NT2/D1 (cell line): ENCODE results near the gene RNF144B.

Source experiments
- SUZ12 ChIP-seq: IDR thresholded peaks from 2 replicates; pipeline ENCODE4 v1.6.1; 2011; ENCODE audit not compliant: insufficient read length, insufficient read depth; ENCODE audit errors: extremely low read depth
- ZNF274 ChIP-seq: IDR thresholded peaks from 2 replicates; pipeline ENCODE4 v1.6.1; 2011; ENCODE audit warnings: mild to moderate bottlenecking, low read depth, low read length

DNA sequence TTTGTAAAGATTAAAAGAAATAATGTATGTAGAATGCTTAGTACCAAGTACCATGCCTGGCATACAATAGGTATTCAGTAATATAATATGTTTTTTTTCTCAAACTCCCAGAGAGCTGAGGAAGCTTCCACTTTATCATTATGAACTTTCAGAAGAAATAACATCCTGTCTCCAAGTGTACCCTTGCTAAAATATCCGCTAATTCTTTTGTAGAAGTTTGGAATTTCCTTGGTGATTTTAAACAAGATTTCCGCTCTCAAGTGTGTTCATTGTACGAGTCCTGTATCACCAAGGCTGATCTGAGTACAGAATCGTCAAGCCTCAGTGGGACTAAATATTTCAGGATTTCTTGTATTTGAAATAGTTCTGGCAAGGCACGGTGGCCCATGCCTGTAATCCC is 16.1 kb upstream of the RNF144B start:
- TF ChIP-seq SUZ12 (no peak), ZNF274 (no peak)
